Activated CD8-positive, alpha-beta T cell treated with anti-CD3 and anti-CD28 coated beads for 36 hours (primary cell): ENCODE results near the gene KAZN. TPM values are rescaled to one million over a fixed set of nuclear protein-coding genes. Genes with fewer than 3 reads are reported as not detected.

Experiments
- ATAC-seq: fragments of 200-7000 bp; cut with Tn5 transposase; one replicate; pipeline ENCODE4 v1.10.0; 2021; ENCODE audit warnings: mild to moderate bottlenecking, moderate library complexity
- CTCF ChIA-PET: fragments of 350-600 bp; sonication (Branson Sonifier 250); formaldehyde crosslinking; loops from one replicate; lab custom pipeline; 2021; ENCODE audit warnings: antibody characterized with exemption; lab: Charles Lee
- POLR2A ChIA-PET: fragments of 350-600 bp; sonication (Branson Sonifier 250); formaldehyde crosslinking; loops from one replicate; lab custom pipeline; 2021; ENCODE audit warnings: antibody characterized with exemption; lab: Charles Lee
- DNase-seq: peaks from one replicate; pipeline ENCODE4 v3.0.0-alpha.2; 2020
- H3K27ac Mint-ChIP-seq: one replicate; pipeline ENCODE4 v1.8.0; 2021; ENCODE audit warnings: mild to moderate bottlenecking, mixed read lengths
- H3K27me3 Mint-ChIP-seq: one replicate; pipeline ENCODE4 v1.8.0; 2021; ENCODE audit warnings: mixed read lengths
- H3K36me3 Mint-ChIP-seq: one replicate; pipeline ENCODE4 v1.8.0; 2021; ENCODE audit warnings: low read depth, mixed read lengths
- H3K4me1 Mint-ChIP-seq: one replicate; pipeline ENCODE4 v1.8.0; 2021; ENCODE audit warnings: low read depth, mixed read lengths
- H3K4me3 Mint-ChIP-seq: one replicate; pipeline ENCODE4 v1.8.0; 2021; ENCODE audit warnings: mild to moderate bottlenecking, moderate library complexity, mixed read lengths
- H3K9me3 Mint-ChIP-seq: one replicate; pipeline ENCODE4 v1.8.0; 2021; ENCODE audit warnings: mixed read lengths
- intact Hi-C: fragments of 100-400 bp; cut with micrococcal nuclease; formaldehyde crosslinking; loops from one replicate; pipeline ENCODE4 v1.10.0; 2022
- total RNA-seq, 2 experiments: library from RNA; stranded (reverse); gene quantifications; one replicate each; pipeline ENCODE4 v1.2.3, GENCODE V29; 2021
- TF ChIP-seq, protein P1 (sequence below): fragments of 200-600 bp; IDR thresholded peaks from one replicate; pipeline ENCODE4 v1.8.0; 2022; ENCODE audit warnings: antibody characterized with exemption, mild to moderate bottlenecking

Gene KAZN
- total RNA-seq, 2 experiments from 2014 or later, result 1.7 to 1.9 TPM

DNA sequence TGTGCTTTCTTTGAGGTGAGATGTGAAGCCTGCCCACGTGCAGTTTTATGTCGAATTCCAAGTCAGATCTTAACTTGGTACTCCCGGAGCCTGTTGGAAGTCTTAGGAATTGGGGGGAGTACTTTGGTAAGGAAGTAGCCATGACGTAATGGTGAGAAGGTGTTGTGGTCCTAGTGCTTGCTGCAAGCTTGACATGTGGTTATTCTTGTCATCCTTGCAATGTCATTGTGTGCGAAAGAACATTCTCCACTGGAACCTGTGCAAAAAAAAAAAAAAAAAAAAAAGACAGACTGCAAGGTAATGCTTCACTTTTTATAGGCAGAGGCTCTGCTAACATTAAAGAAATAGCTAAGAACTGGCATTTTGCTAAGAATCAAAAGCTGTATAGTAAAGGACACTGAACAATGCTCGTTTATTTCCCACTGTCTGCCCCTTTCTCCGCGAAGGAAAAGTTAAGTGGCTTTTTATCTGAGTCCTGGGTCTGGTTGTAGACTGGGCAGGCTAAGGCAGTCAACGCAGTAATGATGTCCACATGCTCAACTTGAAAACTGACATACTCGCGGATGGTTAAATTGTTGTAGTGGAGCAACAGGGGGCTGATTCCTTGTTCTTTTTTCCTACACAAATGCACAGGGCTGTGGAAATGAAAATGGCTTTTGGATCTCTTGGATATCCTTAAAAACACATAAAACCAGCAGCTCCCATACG, 2.1 kb downstream of the KAZN start:
- TF ChIP-seq, protein P1, sequence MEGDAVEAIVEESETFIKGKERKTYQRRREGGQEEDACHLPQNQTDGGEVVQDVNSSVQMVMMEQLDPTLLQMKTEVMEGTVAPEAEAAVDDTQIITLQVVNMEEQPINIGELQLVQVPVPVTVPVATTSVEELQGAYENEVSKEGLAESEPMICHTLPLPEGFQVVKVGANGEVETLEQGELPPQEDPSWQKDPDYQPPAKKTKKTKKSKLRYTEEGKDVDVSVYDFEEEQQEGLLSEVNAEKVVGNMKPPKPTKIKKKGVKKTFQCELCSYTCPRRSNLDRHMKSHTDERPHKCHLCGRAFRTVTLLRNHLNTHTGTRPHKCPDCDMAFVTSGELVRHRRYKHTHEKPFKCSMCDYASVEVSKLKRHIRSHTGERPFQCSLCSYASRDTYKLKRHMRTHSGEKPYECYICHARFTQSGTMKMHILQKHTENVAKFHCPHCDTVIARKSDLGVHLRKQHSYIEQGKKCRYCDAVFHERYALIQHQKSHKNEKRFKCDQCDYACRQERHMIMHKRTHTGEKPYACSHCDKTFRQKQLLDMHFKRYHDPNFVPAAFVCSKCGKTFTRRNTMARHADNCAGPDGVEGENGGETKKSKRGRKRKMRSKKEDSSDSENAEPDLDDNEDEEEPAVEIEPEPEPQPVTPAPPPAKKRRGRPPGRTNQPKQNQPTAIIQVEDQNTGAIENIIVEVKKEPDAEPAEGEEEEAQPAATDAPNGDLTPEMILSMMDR, result no peak
- ATAC-seq (no peak), DNase-seq (no peak)
- peaks cover 55% of the 10 kb centered on the region for H3K27me3 Mint-ChIP-seq
- H3K4me1 Mint-ChIP-seq, result peaks cover 9% of the 10 kb centered on the region
- intact Hi-C loops, result no loop called here
- H3K4me3 Mint-ChIP-seq, result no peak overlapping the region
- ChIA-PET POLR2A (no interaction called here), CTCF (no interaction called here)
- no peak overlapping the region for H3K27ac Mint-ChIP-seq
- no peaks in the 10 kb centered on the region for H3K36me3 Mint-ChIP-seq
- no peaks in the 10 kb centered on the region for H3K9me3 Mint-ChIP-seq

DNA sequence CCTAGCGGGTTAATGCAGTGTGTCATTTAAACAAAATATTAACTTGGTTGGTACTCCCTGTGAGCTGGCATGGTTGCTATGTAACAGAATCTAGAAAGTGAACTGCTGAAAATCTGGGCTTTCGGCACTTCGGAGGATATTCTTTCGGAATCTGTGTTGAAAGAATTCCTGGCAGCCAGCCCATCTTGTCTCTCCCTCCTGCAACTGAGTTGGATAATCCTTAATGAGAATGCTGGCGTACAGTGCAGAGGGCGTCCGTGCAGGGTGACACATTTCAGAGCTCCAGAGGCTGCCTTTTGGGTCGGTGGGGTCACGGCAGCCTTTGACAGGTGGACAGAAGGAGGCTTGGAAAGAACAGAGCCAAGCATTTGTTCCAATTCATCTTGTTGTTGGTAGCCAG, 3.7 kb downstream of the KAZN start:
- intact Hi-C loops, result no loop called here
- Mint-ChIP-seq H3K36me3 (no peaks in the 10 kb centered on the region), H3K4me3 (no peak overlapping the region), H3K4me1 (peaks cover 9% of the 10 kb centered on the region), H3K27ac (no peak overlapping the region), H3K9me3 (no peaks in the 10 kb centered on the region), H3K27me3 (peaks cover 46% of the 10 kb centered on the region)
- DNase-seq, result no peak
- ATAC-seq, result no peak
- TF ChIP-seq, protein P1, result no peak
- ChIA-PET POLR2A (interaction anchor here (0.5 kb wide), 1 partner anchor 121 kb away, joined by 3 read pairs; no protein-coding TSS in a partner anchor), CTCF (no interaction called here)

DNA sequence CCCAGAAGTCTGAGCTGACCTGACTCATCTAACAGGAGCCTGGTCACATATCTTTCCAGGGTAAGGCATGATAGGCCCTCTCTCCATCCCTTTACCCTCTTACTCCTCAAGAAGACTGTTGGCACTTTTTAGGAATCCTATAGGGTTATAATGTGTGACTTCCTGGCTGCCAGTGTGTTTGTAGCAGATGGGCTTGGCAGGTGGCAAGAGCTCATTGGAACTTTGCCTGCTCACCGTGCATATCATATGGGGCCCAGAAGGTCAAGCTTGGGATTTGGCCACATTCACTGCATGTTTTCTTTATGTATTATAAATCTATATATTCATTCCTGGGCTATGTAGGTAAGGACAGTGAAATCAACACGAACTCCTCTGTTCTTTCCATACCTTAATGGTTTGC, 5.2 kb downstream of the KAZN start:
- ATAC-seq, result no peak
- H3K36me3 Mint-ChIP-seq, result no peaks in the 10 kb centered on the region
- ChIA-PET CTCF (no interaction called here), POLR2A (no interaction called here)
- no peak overlapping the region for H3K4me3 Mint-ChIP-seq
- no peak overlapping the region for H3K27ac Mint-ChIP-seq
- TF ChIP-seq, protein P1, result no peak
- intact Hi-C loops, result no loop called here
- H3K27me3 Mint-ChIP-seq, result peaks cover 38% of the 10 kb centered on the region
- peaks cover 9% of the 10 kb centered on the region for H3K4me1 Mint-ChIP-seq
- no peaks in the 10 kb centered on the region for H3K9me3 Mint-ChIP-seq
- no peak for DNase-seq

DNA sequence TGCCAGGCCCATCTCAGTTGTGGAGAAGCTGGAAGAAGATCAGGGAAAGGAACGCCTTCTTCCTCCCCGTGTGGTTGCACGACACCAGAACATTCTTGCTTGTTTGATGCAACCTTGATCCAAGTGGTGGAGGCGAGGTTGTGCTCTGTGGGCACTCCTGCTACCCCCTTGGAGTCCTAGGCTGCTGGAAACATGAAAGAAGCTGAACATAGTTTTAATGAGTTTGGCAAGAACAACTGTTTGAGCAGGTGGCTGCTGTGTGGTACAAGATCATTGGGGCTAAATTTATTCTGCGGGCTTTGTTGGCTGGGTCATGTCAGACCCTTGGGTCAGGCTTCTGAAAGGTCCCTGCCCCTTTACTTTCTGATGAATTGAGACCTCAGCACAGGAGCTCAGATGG, 5.9 kb downstream of the KAZN start:
- no peak for ATAC-seq
- H3K9me3 Mint-ChIP-seq, result no peaks in the 10 kb centered on the region
- no peaks in the 10 kb centered on the region for H3K36me3 Mint-ChIP-seq
- H3K4me3 Mint-ChIP-seq, result no peak overlapping the region
- TF ChIP-seq, protein P1, result no peak
- ChIA-PET CTCF (no interaction called here), POLR2A (no interaction called here)
- no peak for DNase-seq
- H3K27me3 Mint-ChIP-seq, result peaks cover 36% of the 10 kb centered on the region
- no peak overlapping the region for H3K27ac Mint-ChIP-seq
- intact Hi-C loops, result no loop called here
- H3K4me1 Mint-ChIP-seq, result peaks cover 9% of the 10 kb centered on the region

DNA sequence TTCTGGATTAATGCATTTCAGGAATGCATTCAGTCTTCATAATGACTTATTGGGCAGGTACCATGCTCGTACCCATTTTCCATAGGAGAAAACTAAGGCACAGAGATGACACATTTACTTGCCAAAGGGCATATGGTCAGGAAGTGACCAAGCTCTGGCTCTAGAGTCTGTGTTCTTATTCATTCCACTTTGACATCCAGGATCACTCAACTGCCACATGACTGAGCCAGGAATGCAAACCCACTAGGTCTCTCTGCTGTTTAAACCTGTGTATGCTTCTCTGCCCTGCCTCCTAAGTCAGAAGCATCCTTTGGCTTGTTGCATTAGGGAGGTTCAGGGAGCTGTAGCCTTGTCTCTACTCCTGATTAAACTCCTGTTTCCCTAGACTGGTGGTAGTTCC, 7.5 kb downstream of the KAZN start:
- DNase-seq, result no peak

More for the DNA sequence above, 7.5 kb downstream of the KAZN start:
- H3K9me3 Mint-ChIP-seq, result no peaks in the 10 kb centered on the region
- TF ChIP-seq, protein P1, result no peak
- H3K36me3 Mint-ChIP-seq, result no peaks in the 10 kb centered on the region
- H3K4me1 Mint-ChIP-seq, result no peaks in the 10 kb centered on the region
- no peak overlapping the region for H3K4me3 Mint-ChIP-seq
- CTCF ChIA-PET, result no interaction called here
- peaks cover 22% of the 10 kb centered on the region for H3K27me3 Mint-ChIP-seq
- POLR2A ChIA-PET, result no interaction called here
- no peak overlapping the region for H3K27ac Mint-ChIP-seq
- intact Hi-C loops, result no loop called here
- no peak for ATAC-seq
